Measurements from ENCODE around the gene PRDM7. TPM values are rescaled to one million over a fixed set of nuclear protein-coding genes. Genes with fewer than 3 reads are reported as not detected.
A peak's percentile ranks its signal among the peaks of the same experiment; 100 is the strongest.

The PRDM7 gene
- total RNA-seq, 2 experiments from 2014 or later, result not detected

DNA sequence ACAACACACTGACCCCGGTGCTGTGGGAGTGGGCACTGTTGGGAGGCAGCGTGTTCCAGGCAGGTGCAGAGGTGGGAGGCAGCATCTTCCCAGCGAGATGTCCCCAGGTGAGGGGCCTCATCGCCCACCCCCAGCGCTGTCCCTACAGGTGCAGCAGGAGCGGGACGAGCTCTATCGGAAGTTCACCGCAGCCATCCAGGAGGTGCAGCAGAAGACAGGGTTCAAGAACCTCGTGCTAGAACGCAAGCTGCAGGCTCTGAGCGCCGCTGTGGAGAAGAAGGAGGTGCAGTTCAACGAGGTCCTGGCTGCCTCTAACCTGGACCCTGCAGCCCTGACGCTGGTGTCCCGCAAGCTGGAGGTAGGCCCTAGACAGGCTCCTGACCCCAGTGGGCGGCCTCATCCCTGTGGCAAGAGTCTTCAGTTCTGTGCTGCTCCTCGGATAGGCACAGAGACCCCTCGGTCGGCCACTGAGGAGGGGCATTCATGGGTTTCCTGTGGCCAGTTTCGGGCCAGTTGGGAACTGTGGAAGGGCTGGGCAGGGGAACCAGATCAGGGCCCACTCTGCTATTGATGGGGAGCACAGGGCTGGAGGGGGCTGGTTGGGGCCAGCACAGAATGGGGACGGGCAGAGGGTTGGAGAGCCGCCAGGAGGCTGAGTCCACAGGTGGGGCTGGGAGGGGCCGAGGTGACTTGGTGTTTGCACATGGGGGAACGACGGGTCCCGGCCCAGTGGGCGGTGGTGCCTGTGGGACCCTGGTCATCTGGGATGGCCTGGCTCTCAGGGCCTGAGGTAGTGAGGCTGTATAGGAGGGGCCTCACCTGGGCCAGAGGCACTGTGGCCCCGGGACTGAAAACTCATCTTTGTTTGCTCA, 36.7 kb downstream of the PRDM7 start:
- POLR2A ChIA-PET, result no interaction called here
- H3K9me3 Mint-ChIP-seq, result no peaks in the 10 kb centered on the region
- H3K36me3 Mint-ChIP-seq (ENCODE audit: low read depth), result no peaks in the 10 kb centered on the region
- H3K4me3 Mint-ChIP-seq, result no peak overlapping the region
- CTCF ChIA-PET, result no interaction called here
- H3K27ac Mint-ChIP-seq, result no peak overlapping the region
- no peak for DNase-seq
- H3K4me1 Mint-ChIP-seq, result no peaks in the 10 kb centered on the region
- no peaks in the 10 kb centered on the region for H3K27me3 Mint-ChIP-seq

DNA sequence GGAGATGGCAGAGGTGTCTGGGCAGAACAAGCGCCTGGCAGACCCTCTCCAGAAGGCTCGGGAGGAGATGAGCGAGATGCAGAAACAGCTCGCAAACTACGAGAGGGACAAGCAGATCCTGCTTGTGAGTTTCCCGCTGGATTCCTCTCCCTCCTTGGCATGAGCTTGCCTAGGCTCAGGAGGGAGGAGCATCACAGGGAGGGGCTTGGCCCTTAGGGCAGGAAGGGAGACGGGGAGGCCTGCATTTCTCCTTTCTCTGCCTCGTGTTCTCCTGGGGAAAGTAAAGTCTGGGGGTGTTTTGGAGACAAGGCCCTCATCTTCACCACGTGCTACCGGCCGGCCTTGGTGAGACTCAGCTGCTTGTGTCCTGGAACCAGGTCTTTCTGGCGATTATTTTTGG, 39.9 kb downstream of the PRDM7 start:
- no peaks in the 10 kb centered on the region for H3K4me1 Mint-ChIP-seq
- H3K4me3 Mint-ChIP-seq, result no peak overlapping the region
- ChIA-PET POLR2A (no interaction called here), CTCF (no interaction called here)
- H3K27ac Mint-ChIP-seq, result no peak overlapping the region
- H3K36me3 Mint-ChIP-seq (ENCODE audit: low read depth), result no peaks in the 10 kb centered on the region
- H3K27me3 Mint-ChIP-seq, result no peaks in the 10 kb centered on the region
- no peaks in the 10 kb centered on the region for H3K9me3 Mint-ChIP-seq
- no peak for DNase-seq

DNA sequence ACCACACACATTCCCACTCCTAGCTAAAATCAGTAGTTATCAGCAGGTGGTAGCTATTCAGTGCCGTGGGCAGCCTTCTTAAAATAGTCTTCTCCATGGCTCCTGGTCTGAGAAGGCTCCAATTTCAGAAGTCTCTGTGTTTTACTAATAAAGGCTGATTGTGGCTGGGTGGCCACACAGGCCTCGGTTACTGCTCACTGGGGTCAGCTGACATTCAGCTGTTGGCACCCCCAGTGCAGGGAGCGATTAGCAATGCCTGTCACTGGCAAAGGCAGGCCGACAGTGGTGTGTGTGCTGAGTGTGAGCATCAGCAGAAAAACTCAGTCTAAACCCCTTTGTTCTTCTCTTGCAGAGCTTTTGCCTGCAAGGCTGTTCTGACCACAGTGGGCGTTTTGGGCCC, 41.2 kb downstream of the PRDM7 start:
- DNase-seq, result no peak
- no peaks in the 10 kb centered on the region for H3K36me3 Mint-ChIP-seq (ENCODE audit: low read depth)
- ChIA-PET POLR2A (interaction anchor here (0.6 to 1.2 kb wide), 3 partner anchors 9 to 621 kb away, joined by 3 read pairs; no protein-coding TSS in a partner anchor), CTCF (no interaction called here)
- H3K9me3 Mint-ChIP-seq, result peaks cover 6% of the 10 kb centered on the region
- H3K4me3 Mint-ChIP-seq, result no peak overlapping the region
- H3K27ac Mint-ChIP-seq, result no peak overlapping the region
- no peaks in the 10 kb centered on the region for H3K27me3 Mint-ChIP-seq
- H3K4me1 Mint-ChIP-seq, result no peaks in the 10 kb centered on the region

DNA sequence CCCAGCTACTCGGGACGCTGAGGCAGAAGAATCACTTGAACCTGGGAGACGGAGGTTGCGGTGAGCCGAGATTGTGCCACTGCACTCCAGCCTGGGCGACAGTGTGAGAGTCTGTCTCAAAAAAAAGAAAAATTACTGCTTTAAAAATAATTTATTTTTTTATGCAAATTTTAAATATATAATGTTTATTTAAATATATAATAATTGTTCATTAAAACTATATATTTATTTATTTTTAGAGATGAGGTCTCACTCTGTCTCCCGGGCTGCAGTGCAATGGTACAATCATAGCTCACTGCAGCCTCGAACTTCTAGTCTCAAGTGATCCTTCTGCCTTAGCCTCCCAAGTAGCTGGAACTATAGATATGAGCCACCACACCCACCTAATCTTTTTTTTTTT, 42.6 kb downstream of the PRDM7 start:
- no peak overlapping the region for H3K27ac Mint-ChIP-seq
- no peak overlapping the region for H3K4me3 Mint-ChIP-seq
- ChIA-PET CTCF (no interaction called here), POLR2A (no interaction called here)
- no peak for DNase-seq
- peaks cover 6% of the 10 kb centered on the region for H3K9me3 Mint-ChIP-seq
- no peaks in the 10 kb centered on the region for H3K36me3 Mint-ChIP-seq (ENCODE audit: low read depth)
- no peaks in the 10 kb centered on the region for H3K4me1 Mint-ChIP-seq
- no peaks in the 10 kb centered on the region for H3K27me3 Mint-ChIP-seq

DNA sequence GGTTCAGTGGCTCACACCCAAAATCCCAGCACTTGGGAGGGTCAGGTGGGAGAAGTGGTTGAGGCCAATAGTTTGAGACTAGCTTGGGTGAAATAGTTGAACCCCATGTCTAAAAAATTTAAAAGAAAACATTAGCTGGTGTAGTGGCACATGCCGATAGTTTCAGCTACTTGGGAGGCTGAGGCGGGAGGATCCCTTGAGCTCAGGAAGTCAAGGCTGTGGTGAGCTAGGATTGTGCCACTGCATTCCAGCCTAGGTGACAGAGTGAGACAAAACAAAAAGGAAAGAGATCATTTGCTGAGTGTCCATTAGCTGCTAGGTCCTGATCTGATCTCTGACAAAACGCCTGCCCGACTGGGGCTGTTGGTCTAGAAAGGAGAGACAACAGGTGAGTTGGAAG, 43.7 kb downstream of the PRDM7 start:
- Mint-ChIP-seq H3K4me1 (no peaks in the 10 kb centered on the region), H3K4me3 (no peak overlapping the region), H3K27ac (no peak overlapping the region), H3K36me3 (ENCODE audit: low read depth) (no peaks in the 10 kb centered on the region), H3K27me3 (no peaks in the 10 kb centered on the region), H3K9me3 (peaks cover 6% of the 10 kb centered on the region)
- ChIA-PET CTCF (interaction anchor here (0.8 kb wide), 1 partner anchor 49 kb away, joined by 4 read pairs; no protein-coding TSS in a partner anchor), POLR2A (no interaction called here)
- no peak for DNase-seq

DNA sequence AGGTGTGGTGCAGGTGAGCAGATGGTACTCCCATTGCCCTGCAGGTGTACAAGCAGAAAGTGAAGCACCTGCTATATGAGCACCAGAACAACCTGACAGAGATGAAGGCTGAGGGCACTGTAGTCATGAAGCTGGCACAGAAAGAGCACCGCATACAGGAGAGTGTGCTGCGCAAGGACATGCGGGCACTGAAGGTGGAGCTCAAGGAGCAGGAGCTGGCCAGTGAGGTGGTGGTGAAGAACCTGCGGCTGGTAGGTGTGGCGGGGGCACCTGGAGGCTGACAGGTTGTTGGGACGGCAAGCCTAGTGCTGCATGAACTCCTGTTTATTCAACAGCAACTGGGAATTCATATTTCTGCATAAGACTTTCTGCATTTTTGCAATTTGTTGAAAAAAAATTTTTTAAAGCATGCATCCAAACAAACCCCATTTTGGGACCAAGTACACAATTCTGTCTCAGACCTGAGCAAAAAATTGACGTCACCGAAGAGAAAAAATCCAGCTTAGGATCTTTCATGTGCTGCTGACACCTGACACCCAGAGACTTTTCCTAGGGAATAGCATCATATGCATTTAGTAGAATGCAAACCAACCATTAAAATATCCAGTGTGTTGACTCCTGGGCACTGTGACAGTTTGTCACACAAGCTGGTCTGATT, 44.3 kb downstream of the PRDM7 start:
- ChIA-PET CTCF (interaction anchor here (0.8 kb wide), 1 partner anchor 49 kb away, joined by 4 read pairs; no protein-coding TSS in a partner anchor), POLR2A (no interaction called here)
- no peak overlapping the region for H3K27ac Mint-ChIP-seq
- H3K9me3 Mint-ChIP-seq, result peaks cover 6% of the 10 kb centered on the region
- H3K27me3 Mint-ChIP-seq, result no peaks in the 10 kb centered on the region
- H3K4me1 Mint-ChIP-seq, result no peaks in the 10 kb centered on the region
- no peak overlapping the region for H3K4me3 Mint-ChIP-seq
- no peaks in the 10 kb centered on the region for H3K36me3 Mint-ChIP-seq (ENCODE audit: low read depth)
- DNase-seq, result no peak

DNA sequence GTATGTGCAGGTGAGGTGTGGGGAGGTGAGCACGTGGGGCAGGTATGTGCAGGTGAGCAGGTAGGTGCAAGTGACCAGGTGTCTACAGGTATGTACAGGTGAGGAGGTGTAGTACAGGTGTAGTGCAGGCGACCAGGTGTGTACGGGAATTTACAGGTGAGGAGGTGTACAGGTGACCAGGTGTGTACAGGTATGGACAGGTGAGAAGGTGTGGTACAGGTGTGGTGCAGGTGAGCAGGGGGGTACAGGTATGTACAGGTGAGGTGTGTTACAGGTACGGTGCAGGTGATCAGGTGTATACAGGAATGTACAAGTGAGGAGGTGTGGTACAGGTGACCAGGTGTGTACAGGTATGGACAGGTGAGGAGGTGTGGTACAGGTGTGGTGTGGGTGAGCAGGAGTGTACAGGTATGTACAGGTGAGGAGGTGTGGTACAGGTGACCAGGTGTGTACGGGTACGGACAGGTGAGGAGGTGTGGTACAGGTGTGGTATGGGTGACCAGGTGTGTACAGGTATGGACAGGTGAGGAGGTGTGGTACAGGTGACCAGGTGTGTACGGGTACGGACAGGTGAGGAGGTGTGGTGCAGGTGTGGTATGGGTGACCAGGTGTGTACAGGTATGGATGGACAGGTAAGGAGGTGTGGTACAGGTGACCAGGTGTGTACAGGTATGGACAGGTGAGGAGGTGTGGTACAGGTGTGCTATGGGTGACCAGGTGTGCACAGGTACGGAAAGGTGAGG, 45.0 kb downstream of the PRDM7 start:
- CTCF ChIA-PET, result no interaction called here
- DNase-seq, result no peak
- Mint-ChIP-seq H3K4me3 (no peak overlapping the region), H3K27me3 (no peaks in the 10 kb centered on the region), H3K27ac (no peak overlapping the region), H3K36me3 (ENCODE audit: low read depth) (no peaks in the 10 kb centered on the region), H3K9me3 (peaks cover 6% of the 10 kb centered on the region), H3K4me1 (no peaks in the 10 kb centered on the region)
- POLR2A ChIA-PET, result no interaction called here

DNA sequence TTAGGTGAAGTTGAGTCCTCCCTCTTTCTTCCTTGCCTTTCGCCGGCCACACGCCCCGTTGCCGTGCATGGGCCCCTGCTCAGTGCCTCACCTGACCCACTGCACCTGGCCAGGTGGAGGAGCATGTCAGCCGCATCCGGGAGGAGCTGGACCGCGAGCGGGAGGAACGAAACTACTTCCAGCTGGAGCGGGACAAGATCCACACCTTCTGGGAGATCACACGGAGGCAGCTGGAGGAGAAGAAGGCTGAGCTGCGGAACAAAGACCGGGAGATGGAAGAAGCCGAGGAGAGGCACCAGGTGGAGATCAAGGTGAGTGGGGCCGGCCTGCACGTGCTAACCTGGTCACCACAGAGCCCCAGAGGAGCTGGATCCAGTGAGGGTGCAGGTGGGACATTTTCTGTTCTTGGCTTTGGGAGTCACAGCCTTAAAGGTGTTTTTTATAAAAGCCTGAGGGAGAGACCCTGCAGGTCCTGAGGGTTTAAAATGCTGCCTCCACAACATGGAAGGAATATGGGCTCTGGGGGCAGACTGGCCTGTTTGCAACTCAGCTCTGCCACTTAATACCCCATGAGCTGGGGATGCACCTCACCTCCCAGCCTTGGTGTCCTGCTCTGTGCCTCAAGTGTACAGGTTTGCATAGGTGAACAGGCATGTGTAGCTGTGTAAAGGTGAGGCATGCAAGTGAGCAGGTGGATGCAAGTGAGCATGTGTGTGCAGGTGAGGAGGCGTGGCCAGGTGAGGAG, 45.8 kb downstream of the PRDM7 start:
- peak overlapping the region; percentile 2 for H3K27ac Mint-ChIP-seq
- H3K27me3 Mint-ChIP-seq, result no peaks in the 10 kb centered on the region
- ChIA-PET CTCF (interaction anchor here (0.7 kb wide), 1 partner anchor 13 kb away, joined by 3 read pairs; the partner anchor contains the start of gene DBNDD1), POLR2A (interaction anchor here (1.1 kb wide), 1 partner anchor 9 kb away, joined by 3 read pairs; no protein-coding TSS in a partner anchor)
- H3K4me1 Mint-ChIP-seq, result peaks cover 2% of the 10 kb centered on the region
- H3K36me3 Mint-ChIP-seq (ENCODE audit: low read depth), result no peaks in the 10 kb centered on the region
- no peak for DNase-seq
- H3K9me3 Mint-ChIP-seq, result peaks cover 6% of the 10 kb centered on the region
- no peak overlapping the region for H3K4me3 Mint-ChIP-seq

DNA sequence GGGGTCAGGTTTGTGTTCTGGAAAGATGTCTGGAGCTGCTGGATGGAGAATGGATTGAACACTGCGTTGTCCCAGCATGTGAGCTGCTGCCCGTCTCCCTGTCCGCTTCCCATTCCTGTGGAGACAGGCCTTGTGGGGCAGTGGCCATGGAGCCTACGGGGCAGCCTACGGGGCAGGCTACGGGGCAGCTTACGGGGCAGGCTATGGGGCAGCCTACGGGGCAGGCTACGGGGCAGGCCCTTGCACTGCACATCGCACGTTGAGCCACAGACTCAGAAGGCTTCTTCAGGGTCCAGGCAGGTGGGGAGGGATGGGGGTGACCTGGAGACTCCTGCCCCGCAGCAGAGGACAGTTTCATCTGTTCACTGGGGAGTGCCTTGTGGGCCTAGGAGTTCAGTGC, 48.1 kb downstream of the PRDM7 start:
- H3K4me1 Mint-ChIP-seq, result peaks cover 7% of the 10 kb centered on the region
- H3K4me3 Mint-ChIP-seq, result no peak overlapping the region
- H3K27ac Mint-ChIP-seq, result no peak overlapping the region
- ChIA-PET CTCF (interaction anchor here (0.6 kb wide), 1 partner anchor 437 kb away, joined by 4 read pairs; no protein-coding TSS in a partner anchor), POLR2A (no interaction called here)
- no peak for DNase-seq
- no peaks in the 10 kb centered on the region for H3K27me3 Mint-ChIP-seq
- peaks cover 6% of the 10 kb centered on the region for H3K9me3 Mint-ChIP-seq
- H3K36me3 Mint-ChIP-seq (ENCODE audit: low read depth), result no peaks in the 10 kb centered on the region

DNA sequence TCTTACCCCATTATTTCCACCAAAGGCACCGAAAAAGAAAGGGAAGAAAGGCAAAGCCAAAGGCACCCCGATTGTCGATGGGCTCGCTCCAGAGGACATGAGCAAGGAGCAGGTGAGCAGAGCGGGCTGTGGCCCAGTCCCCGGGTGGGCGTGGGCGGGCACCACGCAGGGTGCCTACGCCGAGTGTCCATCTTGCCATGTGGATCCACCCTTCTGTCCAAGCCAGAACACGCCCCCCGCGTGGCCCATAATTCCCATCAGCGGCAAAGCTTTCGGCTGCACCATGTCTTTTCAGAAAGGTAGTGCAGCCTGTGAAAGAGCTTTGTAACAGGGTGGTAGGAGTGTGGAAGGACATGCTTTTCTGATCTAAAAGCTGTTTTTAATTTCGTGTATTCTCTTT, 49.5 kb downstream of the PRDM7 start:
- ChIA-PET POLR2A (no interaction called here), CTCF (interaction anchor here (1.0 kb wide), 1 partner anchor 9 kb away, joined by 3 read pairs; no protein-coding TSS in a partner anchor)

DNA sequence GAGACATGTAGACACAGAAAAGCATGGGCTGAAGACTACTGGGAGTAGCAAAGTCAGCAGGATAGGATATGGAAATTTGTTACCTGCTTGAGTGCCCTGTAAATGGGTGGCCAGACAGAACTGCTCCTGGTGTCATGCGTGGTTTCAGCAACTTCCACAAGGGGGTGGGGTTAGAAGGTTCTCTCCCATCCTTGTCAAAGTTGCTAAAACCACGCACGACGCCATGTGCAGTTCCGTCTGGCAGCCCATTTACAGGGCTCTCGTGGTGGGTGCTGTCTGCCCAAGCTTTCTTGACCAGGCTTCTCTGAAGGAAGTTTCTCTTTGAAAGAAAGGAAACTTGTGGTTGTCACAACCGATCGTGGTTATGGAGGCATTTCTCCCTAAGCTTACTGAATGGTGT, 51.0 kb downstream of the PRDM7 start:
- Mint-ChIP-seq H3K27ac (no peak overlapping the region), H3K36me3 (ENCODE audit: low read depth) (peaks cover 3% of the 10 kb centered on the region), H3K4me1 (peaks cover 15% of the 10 kb centered on the region), H3K4me3 (no peak overlapping the region), H3K9me3 (peaks cover 2% of the 10 kb centered on the region), H3K27me3 (peaks cover 3% of the 10 kb centered on the region)
- ChIA-PET POLR2A (no interaction called here), CTCF (interaction anchor here (0.7 kb wide), 1 partner anchor 386 kb away, joined by 3 read pairs; no protein-coding TSS in a partner anchor)
- no peak for DNase-seq

More for the DNA sequence above, 49.5 kb downstream of the PRDM7 start:
- no peak overlapping the region for H3K27ac Mint-ChIP-seq
- DNase-seq, result no peak
- no peaks in the 10 kb centered on the region for H3K27me3 Mint-ChIP-seq
- no peak overlapping the region for H3K4me3 Mint-ChIP-seq
- H3K36me3 Mint-ChIP-seq (ENCODE audit: low read depth), result no peaks in the 10 kb centered on the region
- H3K9me3 Mint-ChIP-seq, result peaks cover 6% of the 10 kb centered on the region
- H3K4me1 Mint-ChIP-seq, result peaks cover 7% of the 10 kb centered on the region

DNA sequence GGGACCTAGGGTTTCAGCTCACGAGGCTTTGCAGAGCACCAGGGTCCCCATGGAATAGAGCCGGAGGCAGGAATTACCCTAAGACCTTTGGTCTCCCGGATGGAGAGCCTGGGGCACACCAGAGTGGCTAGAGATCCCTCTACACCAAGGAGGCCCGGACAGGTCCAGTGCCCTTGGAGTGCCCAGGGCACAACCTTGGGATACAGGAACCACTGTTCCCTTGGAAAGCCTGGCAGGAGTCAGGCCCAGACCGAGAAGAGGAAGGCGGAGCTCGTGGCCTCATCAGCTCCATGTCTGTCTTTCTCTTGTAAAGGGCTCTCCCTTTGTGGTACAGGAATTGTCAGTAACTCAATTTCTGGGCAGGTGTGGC, 54.1 kb downstream of the PRDM7 start:
- peaks cover 22% of the 10 kb centered on the region for H3K4me1 Mint-ChIP-seq
- no peak overlapping the region for H3K27ac Mint-ChIP-seq
- H3K4me3 Mint-ChIP-seq, result peak overlapping the region; percentile 24
- DNase-seq, result no peak
- POLR2A ChIA-PET, result interaction anchor here (1.4 to 1.6 kb wide), 2 partner anchors 8 to 14 kb away, joined by 3 to 4 read pairs; no protein-coding TSS in a partner anchor
- CTCF ChIA-PET, result no interaction called here
- H3K27me3 Mint-ChIP-seq, result peaks cover 16% of the 10 kb centered on the region
- H3K36me3 Mint-ChIP-seq (ENCODE audit: low read depth), result peaks cover 3% of the 10 kb centered on the region
- peaks cover 2% of the 10 kb centered on the region for H3K9me3 Mint-ChIP-seq

Measured in activated CD4-positive, alpha-beta memory T cell treated with anti-CD3 and anti-CD28 coated beads, Interleukin-2, amount 10 ng/mL, durations not matched to agents 7 days and 5 days (primary cell).